Osteocyte (in vitro differentiated cells): ENCODE measurements around the gene FABP2. TPM values are rescaled to one million over a fixed set of nuclear protein-coding genes. Genes with fewer than 3 reads are reported as not detected.
"Not testable (repeated sequence)": the region's sequence is repeated elsewhere in the genome, so short reads cannot be mapped to it uniquely, and the experiment has no call there.

ENCODE experiments used
- DNase-seq: peaks from one replicate; pipeline ENCODE4 v3.0.0; 2021; ENCODE audit warnings: mixed read lengths; ENCODE audit not compliant: unreplicated experiment; ENCODE audit errors: extremely low spot score
- H3K27ac Mint-ChIP-seq: one replicate; pipeline ENCODE4 v1.8.0; 2021; ENCODE audit warnings: mild to moderate bottlenecking, mixed read lengths; ENCODE audit not compliant: unreplicated experiment
- H3K27me3 Mint-ChIP-seq: one replicate; pipeline ENCODE4 v1.8.0; 2021; ENCODE audit warnings: mixed read lengths; ENCODE audit not compliant: unreplicated experiment
- H3K36me3 Mint-ChIP-seq: one replicate; pipeline ENCODE4 v1.8.0; 2021; ENCODE audit warnings: mixed read lengths; ENCODE audit not compliant: unreplicated experiment
- H3K4me1 Mint-ChIP-seq: one replicate; pipeline ENCODE4 v1.8.0; 2021; ENCODE audit warnings: mixed read lengths; ENCODE audit not compliant: unreplicated experiment
- H3K4me3 Mint-ChIP-seq: one replicate; pipeline ENCODE4 v1.8.0; 2021; ENCODE audit warnings: mild to moderate bottlenecking, moderate library complexity, mixed read lengths; ENCODE audit not compliant: unreplicated experiment
- H3K9me3 Mint-ChIP-seq: one replicate; pipeline ENCODE4 v1.8.0; 2021; ENCODE audit warnings: mixed read lengths; ENCODE audit not compliant: unreplicated experiment
- total RNA-seq: library from RNA; stranded (reverse); gene quantifications from 2 replicates; pipeline ENCODE4 v1.2.1, GENCODE V29; 2021
- TF ChIP-seq, protein P1 (sequence below): fragments of 200-600 bp; sonication (generic); IDR thresholded peaks from 2 replicates; pipeline ENCODE4 v1.5.0; 2021; ENCODE audit warnings: antibody characterized with exemption, mild to moderate bottlenecking, moderate library complexity

The FABP2 gene
- total RNA-seq, 1 donor from 2014 or later = 0.13 TPM

DNA sequence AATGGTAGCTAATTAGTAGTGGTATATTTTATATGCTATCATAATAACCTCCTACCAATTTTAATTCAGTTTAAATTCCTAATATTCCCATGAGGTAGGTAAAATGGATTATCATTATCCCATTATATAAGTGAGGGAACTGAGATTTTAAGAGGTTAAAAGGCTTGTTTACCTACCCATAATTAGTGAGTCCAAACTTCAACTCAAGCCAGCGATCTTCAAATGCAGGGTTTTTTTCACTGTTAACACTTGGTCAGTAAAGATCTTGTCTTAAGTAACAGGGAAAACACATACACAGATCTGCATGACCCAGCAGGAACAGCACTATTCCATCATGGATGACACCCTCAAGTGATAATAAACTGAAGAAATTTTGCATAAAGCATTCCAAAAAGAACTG lies 31.3 kb downstream of the FABP2 start:
- H3K36me3 Mint-ChIP-seq = peaks cover 9% of the 10 kb centered on the region
- no peak for DNase-seq
- H3K9me3 Mint-ChIP-seq = no peaks in the 10 kb centered on the region
- TF ChIP-seq, protein P1, sequence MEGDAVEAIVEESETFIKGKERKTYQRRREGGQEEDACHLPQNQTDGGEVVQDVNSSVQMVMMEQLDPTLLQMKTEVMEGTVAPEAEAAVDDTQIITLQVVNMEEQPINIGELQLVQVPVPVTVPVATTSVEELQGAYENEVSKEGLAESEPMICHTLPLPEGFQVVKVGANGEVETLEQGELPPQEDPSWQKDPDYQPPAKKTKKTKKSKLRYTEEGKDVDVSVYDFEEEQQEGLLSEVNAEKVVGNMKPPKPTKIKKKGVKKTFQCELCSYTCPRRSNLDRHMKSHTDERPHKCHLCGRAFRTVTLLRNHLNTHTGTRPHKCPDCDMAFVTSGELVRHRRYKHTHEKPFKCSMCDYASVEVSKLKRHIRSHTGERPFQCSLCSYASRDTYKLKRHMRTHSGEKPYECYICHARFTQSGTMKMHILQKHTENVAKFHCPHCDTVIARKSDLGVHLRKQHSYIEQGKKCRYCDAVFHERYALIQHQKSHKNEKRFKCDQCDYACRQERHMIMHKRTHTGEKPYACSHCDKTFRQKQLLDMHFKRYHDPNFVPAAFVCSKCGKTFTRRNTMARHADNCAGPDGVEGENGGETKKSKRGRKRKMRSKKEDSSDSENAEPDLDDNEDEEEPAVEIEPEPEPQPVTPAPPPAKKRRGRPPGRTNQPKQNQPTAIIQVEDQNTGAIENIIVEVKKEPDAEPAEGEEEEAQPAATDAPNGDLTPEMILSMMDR = no peak
- no peak overlapping the region for H3K4me3 Mint-ChIP-seq
- H3K4me1 Mint-ChIP-seq = peaks cover 6% of the 10 kb centered on the region
- no peak overlapping the region for H3K27ac Mint-ChIP-seq
- no peaks in the 10 kb centered on the region for H3K27me3 Mint-ChIP-seq

DNA sequence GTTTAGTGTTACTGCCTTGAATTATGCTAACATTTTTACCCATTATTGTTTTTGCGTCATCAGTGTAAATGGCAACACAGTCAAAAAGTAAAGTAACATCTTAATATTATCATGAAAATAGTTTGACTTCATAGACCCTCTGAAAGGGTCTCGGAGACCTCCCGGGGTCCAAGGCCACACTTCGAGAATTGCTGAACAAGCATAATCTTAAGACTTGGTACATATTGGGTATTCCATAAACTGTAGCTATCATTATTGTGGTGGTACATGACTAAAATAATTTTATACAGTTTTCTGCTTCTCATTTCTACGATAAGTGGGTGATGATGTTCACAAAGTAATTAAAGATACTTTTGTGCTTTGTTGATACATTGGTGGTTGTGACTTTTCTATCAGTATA lies 32.6 kb downstream of the FABP2 start:
- no peak overlapping the region for H3K4me3 Mint-ChIP-seq
- no peak overlapping the region for H3K27ac Mint-ChIP-seq
- H3K36me3 Mint-ChIP-seq = peaks cover 9% of the 10 kb centered on the region
- TF ChIP-seq, protein P1 = no peak
- no peak for DNase-seq
- H3K9me3 Mint-ChIP-seq = no peaks in the 10 kb centered on the region
- H3K4me1 Mint-ChIP-seq = peaks cover 16% of the 10 kb centered on the region
- no peaks in the 10 kb centered on the region for H3K27me3 Mint-ChIP-seq

DNA sequence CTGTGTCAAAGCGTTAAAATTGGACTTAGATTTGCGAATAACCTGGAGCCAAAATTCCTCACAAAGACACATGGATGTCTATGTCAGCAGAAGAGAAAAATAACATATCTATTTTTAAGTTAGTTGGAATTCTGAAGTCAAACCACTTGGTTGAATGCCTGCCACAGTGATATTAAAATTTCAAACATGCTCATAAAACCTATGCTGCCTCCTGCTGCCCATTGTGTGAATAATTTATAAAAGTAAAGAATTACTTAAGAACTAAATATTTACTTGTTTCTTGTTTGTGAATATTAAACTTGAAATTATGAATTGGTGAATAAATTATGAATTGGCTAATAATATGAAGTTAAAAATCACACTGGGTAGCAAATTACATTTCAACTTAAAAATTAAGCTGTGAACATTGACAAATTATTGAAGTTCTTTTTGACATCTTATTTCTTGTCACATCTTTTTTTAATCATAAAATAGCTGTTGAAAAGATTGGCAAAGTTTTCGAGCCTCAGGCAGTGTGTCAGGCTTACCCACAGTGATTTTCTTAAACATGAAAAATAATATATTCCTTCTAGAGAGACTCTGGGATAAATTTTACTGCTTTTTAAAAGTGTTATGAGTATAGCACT lies 35.4 kb downstream of the FABP2 start:
- TF ChIP-seq, protein P1 = peak; percentile 71

DNA sequence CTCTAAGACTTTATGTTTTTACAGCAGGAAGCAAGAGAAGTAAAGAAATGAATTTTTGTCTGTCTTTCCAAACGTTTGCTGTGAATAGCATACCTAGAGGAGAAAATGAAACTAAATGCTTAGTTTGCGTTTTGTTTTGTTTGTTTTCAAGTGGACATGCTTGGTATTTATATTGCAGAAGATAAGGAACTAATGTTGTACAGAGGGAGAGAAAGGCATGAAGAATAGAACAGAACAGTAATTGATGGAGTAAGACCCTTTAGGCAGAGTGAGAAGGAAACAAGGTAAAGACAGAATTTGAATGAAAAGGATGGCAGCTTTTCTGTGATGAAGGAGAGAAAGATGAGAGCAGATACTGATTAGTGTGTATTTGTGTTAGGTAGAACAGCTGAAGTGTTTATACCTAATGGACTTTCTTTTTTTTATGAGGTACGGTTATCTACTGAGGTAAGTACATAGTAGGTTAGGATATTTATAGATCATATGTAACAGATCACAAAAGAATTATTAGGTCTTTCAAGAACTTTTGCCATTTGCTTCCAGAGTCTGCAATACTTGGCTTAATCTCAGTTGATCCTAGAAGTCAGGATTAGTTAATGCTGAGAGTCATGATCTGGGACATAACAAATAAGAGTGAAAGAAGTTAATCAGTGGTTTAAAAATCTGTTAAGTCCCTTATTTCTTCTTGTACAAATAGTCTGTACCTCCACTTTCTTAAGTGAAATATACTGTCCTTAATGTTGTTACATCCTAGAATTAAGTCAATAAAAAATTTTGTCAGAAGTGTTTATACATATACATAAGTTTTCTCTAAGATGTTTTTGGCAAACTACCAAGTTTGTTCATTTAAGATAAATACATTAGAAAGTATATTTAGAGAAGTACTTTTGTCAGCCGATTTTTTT lies 36.8 kb downstream of the FABP2 start:
- Mint-ChIP-seq H3K27me3 (no peaks in the 10 kb centered on the region), H3K27ac (peak overlapping the region; percentile 80), H3K9me3 (no peaks in the 10 kb centered on the region), H3K4me1 (peaks cover 20% of the 10 kb centered on the region), H3K36me3 (peaks cover 9% of the 10 kb centered on the region), H3K4me3 (peak overlapping the region; percentile 71)
- no peak for DNase-seq
- TF ChIP-seq, protein P1 = no peak

More for the DNA sequence above, 35.4 kb downstream of the FABP2 start:
- no peaks in the 10 kb centered on the region for H3K27me3 Mint-ChIP-seq
- H3K9me3 Mint-ChIP-seq = no peaks in the 10 kb centered on the region
- no peak overlapping the region for H3K4me3 Mint-ChIP-seq
- H3K27ac Mint-ChIP-seq = peak overlapping the region; percentile 54
- H3K36me3 Mint-ChIP-seq = peaks cover 2% of the 10 kb centered on the region
- peaks cover 20% of the 10 kb centered on the region for H3K4me1 Mint-ChIP-seq
- DNase-seq = no peak

DNA sequence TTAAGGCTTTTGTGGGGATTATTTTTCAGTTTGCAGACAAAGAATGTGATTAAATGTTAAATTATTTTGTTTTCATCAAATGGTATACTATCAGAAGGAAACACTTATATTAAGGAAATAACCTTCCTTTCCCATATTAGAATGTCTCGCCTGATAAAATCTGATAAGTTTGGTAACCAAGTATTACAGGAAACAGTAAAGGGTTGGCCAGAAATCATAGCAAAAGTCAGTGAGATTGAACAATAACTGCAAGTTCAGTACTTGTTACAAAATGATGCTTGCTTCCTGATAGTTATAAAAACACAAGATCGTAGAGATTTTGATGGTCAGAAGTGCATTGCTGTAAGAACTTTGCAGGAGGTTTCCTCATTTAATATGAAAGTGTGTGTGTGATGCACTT lies 40.5 kb downstream of the FABP2 start:
- Mint-ChIP-seq H3K27ac (no peak overlapping the region), H3K36me3 (peaks cover 13% of the 10 kb centered on the region)

DNA sequence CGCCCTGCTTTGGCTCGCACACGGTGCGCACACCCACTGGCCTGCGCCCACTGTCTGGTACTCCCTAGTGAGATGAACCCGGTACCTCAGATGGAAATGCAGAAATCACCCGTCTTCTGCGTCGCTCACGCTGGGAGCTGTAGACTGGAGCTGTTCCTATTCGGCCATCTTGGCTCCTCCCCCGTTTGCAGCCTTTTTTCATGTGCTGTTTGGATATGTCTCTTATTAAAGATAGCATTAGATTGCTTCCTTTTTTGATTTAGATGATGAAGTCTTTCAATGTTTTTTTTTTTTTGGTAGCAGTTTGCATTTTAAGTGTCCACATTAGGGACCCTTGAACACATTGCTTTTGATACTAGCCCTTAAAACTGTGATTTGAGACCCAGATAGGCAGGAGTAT lies 42.0 kb downstream of the FABP2 start:
- not testable (repeated sequence) for H3K4me3 Mint-ChIP-seq, H3K27me3 Mint-ChIP-seq, H3K4me1 Mint-ChIP-seq, DNase-seq, H3K9me3 Mint-ChIP-seq
- peak overlapping the region; percentile 10 for H3K27ac Mint-ChIP-seq
- H3K36me3 Mint-ChIP-seq = peaks cover 15% of the 10 kb centered on the region

More for the DNA sequence above, 40.5 kb downstream of the FABP2 start:
- no peak for DNase-seq
- TF ChIP-seq, protein P1 = no peak
- Mint-ChIP-seq H3K4me1 (peaks cover 20% of the 10 kb centered on the region), H3K27me3 (no peaks in the 10 kb centered on the region), H3K9me3 (no peaks in the 10 kb centered on the region), H3K4me3 (no peak overlapping the region)

DNA sequence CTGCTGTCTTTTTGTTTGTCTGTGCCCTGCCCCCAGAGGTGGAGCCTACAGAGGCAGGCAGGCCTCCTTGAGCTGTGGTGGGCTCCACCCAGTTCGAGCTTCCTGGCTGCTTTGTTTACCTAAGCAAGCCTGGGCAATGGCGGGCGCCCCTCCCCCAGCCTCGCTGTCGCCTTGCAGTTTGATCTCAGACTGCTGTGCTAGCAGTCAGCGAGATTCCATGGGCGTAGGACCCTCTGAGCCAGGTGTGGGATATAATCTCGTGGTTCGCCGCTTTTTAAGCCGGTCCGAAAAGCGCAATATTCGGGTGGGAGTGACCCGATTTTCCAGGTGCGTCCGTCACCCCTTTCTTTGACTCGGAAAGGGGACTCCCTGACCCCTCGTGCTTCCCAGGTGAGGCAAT lies 42.4 kb downstream of the FABP2 start:
- H3K4me3 Mint-ChIP-seq, H3K4me1 Mint-ChIP-seq, H3K27me3 Mint-ChIP-seq, H3K9me3 Mint-ChIP-seq, DNase-seq: not testable (repeated sequence)
- peak overlapping the region; percentile 10 for H3K27ac Mint-ChIP-seq
- H3K36me3 Mint-ChIP-seq = peaks cover 15% of the 10 kb centered on the region
